ENCODE measurements around the gene NR2C2. TPM values are rescaled to one million over a fixed set of nuclear protein-coding genes. Genes with fewer than 3 reads are reported as not detected.

The NR2C2 gene
- total RNA-seq, 1 donor = 34.0 TPM

DNA sequence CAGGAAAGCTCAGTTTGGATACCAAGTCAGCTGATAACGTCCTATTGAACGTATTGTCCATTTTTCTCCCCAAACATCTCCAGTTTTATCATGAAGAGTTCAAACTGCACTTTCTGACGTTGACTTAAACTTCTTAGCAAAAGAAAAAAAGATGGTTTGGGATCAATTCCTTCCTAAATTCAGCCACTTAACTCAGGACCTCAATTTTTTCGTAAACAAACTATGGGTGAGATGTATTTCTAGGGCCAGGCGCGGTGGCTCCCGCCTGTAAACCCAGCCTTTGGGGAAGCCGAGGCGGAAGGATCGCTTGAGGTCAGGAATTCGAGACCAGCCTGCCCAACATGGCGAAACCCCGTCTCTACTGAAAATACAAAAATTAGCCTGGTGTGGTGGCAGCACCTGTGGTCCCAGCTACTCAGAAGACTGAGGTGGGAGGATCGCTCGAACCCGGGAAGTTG, 118.2 kb downstream of the NR2C2 start:
- no peaks in the 10 kb centered on the region for H3K9me3 ChIP-seq (ENCODE audit: low read depth, low read length)
- TF ChIP-seq, protein P1, sequence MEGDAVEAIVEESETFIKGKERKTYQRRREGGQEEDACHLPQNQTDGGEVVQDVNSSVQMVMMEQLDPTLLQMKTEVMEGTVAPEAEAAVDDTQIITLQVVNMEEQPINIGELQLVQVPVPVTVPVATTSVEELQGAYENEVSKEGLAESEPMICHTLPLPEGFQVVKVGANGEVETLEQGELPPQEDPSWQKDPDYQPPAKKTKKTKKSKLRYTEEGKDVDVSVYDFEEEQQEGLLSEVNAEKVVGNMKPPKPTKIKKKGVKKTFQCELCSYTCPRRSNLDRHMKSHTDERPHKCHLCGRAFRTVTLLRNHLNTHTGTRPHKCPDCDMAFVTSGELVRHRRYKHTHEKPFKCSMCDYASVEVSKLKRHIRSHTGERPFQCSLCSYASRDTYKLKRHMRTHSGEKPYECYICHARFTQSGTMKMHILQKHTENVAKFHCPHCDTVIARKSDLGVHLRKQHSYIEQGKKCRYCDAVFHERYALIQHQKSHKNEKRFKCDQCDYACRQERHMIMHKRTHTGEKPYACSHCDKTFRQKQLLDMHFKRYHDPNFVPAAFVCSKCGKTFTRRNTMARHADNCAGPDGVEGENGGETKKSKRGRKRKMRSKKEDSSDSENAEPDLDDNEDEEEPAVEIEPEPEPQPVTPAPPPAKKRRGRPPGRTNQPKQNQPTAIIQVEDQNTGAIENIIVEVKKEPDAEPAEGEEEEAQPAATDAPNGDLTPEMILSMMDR (IDR thresholded peaks at IDR 0.05; ENCODE audit: extremely low read depth, low read depth, low read length) = no peak
- no peak for DNase-seq (ENCODE audit: insufficient read length, low spot score, missing footprints)
- peaks cover 27% of the 10 kb centered on the region for H3K79me2 ChIP-seq (ENCODE audit: insufficient read depth, low read length)
- peak overlapping the region; percentile 91 for H3K4me2 ChIP-seq (ENCODE audit: insufficient read depth, low read length)
- peak overlapping the region; percentile 90 for H3K27ac ChIP-seq (ENCODE audit: low read depth, low read length)
- H4K20me1 ChIP-seq (ENCODE audit: insufficient read depth, low read length) = peaks cover 15% of the 10 kb centered on the region
- no peaks in the 10 kb centered on the region for H3K27me3 ChIP-seq (ENCODE audit: insufficient read depth, low read length)
- peak overlapping the region; percentile 99 for H3K4me3 ChIP-seq (ENCODE audit: insufficient read depth, low read length)
- H2AFZ ChIP-seq (ENCODE audit: low read length) = peak overlapping the region; percentile 98
- no peaks in the 10 kb centered on the region for H3K36me3 ChIP-seq (ENCODE audit: insufficient read depth, low read length)
- H3K4me1 ChIP-seq (ENCODE audit: insufficient read depth, low read length) = peaks cover 11% of the 10 kb centered on the region

DNA sequence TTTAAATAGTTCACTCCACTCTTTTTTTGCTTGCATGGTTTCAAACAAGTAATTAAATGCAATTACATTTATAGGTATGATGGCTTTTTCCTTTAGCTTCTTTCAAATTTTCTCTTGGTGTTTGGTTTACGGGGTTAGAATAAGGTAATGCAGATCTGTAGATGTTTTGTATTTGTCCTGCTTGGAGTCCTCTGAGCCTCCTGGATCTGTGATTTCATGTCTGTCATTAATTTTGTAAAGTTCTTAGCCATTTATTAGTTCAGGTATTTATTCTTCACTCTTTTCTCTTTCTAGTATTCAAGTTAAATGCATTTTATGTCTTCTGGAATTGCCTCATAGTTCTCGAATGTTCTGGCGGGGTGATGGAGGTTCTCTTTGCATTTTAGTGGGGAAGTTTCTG, 119.1 kb downstream of the NR2C2 start:
- Histone ChIP-seq H4K20me1 (ENCODE audit: insufficient read depth, low read length) (peaks cover 15% of the 10 kb centered on the region), H2AFZ (ENCODE audit: low read length) (no peak overlapping the region), H3K27ac (ENCODE audit: low read depth, low read length) (no peak overlapping the region), H3K27me3 (ENCODE audit: insufficient read depth, low read length) (no peaks in the 10 kb centered on the region), H3K36me3 (ENCODE audit: insufficient read depth, low read length) (peaks cover 3% of the 10 kb centered on the region), H3K4me2 (ENCODE audit: insufficient read depth, low read length) (no peak overlapping the region), H3K79me2 (ENCODE audit: insufficient read depth, low read length) (peaks cover 23% of the 10 kb centered on the region), H3K4me1 (ENCODE audit: insufficient read depth, low read length) (peaks cover 11% of the 10 kb centered on the region), H3K9me3 (ENCODE audit: low read depth, low read length) (no peaks in the 10 kb centered on the region), H3K4me3 (ENCODE audit: insufficient read depth, low read length) (no peak overlapping the region)
- no peak for DNase-seq (ENCODE audit: insufficient read length, low spot score, missing footprints)
- TF ChIP-seq, protein P1 (IDR thresholded peaks at IDR 0.05; ENCODE audit: extremely low read depth, low read depth, low read length) = no peak

DNA sequence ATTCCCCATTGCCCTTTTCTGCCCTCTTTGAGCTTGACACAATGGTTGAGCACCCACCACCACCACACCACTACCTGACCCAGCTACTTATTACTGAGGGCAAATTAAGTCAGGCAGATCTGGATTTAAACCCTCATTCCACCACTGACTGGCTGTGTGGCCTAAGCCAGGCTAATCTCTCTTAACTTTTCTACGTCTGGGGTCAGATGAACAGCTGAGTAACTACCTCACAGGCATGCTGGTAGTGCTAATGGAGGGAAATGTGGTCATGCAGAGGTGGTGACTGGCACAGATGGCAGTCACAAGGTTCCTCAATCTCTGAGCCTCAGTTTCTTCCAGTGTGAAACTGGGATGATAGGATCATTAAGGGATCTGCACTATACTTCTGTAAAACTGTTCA, 122.1 kb downstream of the NR2C2 start:
- no peak overlapping the region for H3K4me2 ChIP-seq (ENCODE audit: insufficient read depth, low read length)
- H3K27ac ChIP-seq (ENCODE audit: low read depth, low read length) = no peak overlapping the region
- H3K4me1 ChIP-seq (ENCODE audit: insufficient read depth, low read length) = no peaks in the 10 kb centered on the region
- DNase-seq (ENCODE audit: insufficient read length, low spot score, missing footprints) = no peak
- TF ChIP-seq, protein P1 (IDR thresholded peaks at IDR 0.05; ENCODE audit: extremely low read depth, low read depth, low read length) = no peak
- H3K36me3 ChIP-seq (ENCODE audit: insufficient read depth, low read length) = peaks cover 24% of the 10 kb centered on the region
- peaks cover 6% of the 10 kb centered on the region for H3K79me2 ChIP-seq (ENCODE audit: insufficient read depth, low read length)
- H3K27me3 ChIP-seq (ENCODE audit: insufficient read depth, low read length) = no peaks in the 10 kb centered on the region
- H3K4me3 ChIP-seq (ENCODE audit: insufficient read depth, low read length) = no peak overlapping the region
- H3K9me3 ChIP-seq (ENCODE audit: low read depth, low read length) = no peaks in the 10 kb centered on the region
- H4K20me1 ChIP-seq (ENCODE audit: insufficient read depth, low read length) = peaks cover under 1% of the 10 kb centered on the region
- H2AFZ ChIP-seq (ENCODE audit: low read length) = no peak overlapping the region

DNA sequence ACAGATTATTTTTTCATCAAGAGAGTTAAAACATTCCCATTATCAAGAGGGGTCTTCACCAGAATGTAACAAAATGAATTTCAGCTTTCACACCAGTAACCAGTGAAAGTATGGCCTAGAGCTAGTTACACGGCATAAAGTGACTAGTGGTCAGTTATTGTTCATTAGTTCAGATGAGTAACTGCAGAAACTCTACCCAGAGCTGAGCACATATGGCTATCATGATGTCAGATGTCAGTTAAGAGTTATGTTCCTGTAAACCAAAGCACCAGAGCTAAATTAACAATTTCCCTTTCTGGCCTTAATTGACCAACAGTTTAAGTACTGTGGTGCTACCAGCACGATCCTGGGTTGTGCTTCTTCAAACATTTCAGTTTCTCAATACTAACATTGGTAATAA, 124.3 kb downstream of the NR2C2 start:
- no peaks in the 10 kb centered on the region for H3K4me1 ChIP-seq (ENCODE audit: insufficient read depth, low read length)
- no peaks in the 10 kb centered on the region for H3K79me2 ChIP-seq (ENCODE audit: insufficient read depth, low read length)
- no peak overlapping the region for H3K27ac ChIP-seq (ENCODE audit: low read depth, low read length)
- no peak for DNase-seq (ENCODE audit: insufficient read length, low spot score, missing footprints)
- no peaks in the 10 kb centered on the region for H3K27me3 ChIP-seq (ENCODE audit: insufficient read depth, low read length)
- no peak overlapping the region for H2AFZ ChIP-seq (ENCODE audit: low read length)
- H3K9me3 ChIP-seq (ENCODE audit: low read depth, low read length) = no peaks in the 10 kb centered on the region
- no peak overlapping the region for H3K4me2 ChIP-seq (ENCODE audit: insufficient read depth, low read length)
- TF ChIP-seq, protein P1 (IDR thresholded peaks at IDR 0.05; ENCODE audit: extremely low read depth, low read depth, low read length) = no peak
- peaks cover 47% of the 10 kb centered on the region for H3K36me3 ChIP-seq (ENCODE audit: insufficient read depth, low read length)
- H3K4me3 ChIP-seq (ENCODE audit: insufficient read depth, low read length) = no peak overlapping the region
- H4K20me1 ChIP-seq (ENCODE audit: insufficient read depth, low read length) = no peaks in the 10 kb centered on the region

All from osteoblast (primary cell).